Bone marrow (tissue), 2 donors: ENCODE data around the gene INSR.

Experiments
- DNase-seq, 2 donors: peaks; one replicate each; lab custom pipeline; 2025; lab: John Stamatoyannopoulos, UW

INSR gene

DNA sequence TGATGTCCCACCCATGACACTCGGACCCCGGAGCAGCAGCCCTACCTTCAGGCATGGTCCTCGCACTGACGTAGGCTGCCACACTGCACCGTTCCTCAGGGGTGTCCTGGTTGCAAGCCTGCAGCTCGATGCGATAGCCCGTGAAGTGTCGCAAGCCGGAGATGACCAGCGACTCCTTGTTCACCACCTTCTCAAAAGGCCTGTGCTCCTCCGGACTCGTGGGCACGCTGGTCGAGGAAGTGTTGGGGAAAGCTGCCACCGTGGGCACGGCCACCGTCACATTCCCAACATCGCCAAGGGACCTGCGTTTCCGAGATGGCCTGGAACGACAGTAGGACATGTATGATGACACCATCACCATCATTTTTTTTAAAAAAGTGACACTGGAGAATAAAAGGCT, 151.4 kb downstream of the INSR start:
- no peak for DNase-seq

DNA sequence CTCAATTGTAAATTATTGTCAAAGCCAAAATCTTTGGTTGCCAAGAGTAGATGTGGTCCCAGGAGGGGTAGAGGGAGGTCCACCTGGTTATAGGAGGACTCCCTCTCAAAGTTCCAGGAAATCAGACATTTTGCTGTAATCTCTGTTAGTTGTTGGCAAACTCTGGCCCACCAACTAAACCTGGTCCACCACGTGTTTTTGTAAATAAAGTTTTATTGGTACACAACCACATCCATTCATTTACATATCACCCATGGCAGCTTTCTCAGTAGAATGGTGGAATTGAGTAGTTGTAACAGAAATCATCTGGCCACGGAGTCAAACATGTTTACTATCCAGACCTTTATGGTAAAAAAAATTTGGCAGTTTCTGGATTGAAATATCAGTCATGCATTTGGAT, 154.1 kb downstream of the INSR start:
- no peak for DNase-seq

DNA sequence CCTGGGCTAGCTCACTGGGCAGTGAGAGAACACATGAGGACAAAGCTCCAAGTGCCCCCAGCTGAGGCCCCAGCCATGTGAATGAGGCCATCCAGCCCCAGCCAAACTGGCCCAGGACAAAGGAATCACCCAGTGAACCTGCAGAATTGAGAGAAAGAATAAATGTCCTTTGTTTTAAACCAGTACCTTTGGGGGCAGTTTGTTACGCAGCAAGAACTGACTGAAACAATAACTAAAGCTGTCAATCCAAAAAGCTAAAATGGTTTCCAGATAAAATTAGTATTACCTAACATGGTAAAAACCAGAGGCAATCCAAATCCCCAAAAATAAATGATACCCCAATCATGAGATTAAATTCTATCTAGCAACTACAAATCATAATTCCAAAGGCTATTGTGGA, 155.1 kb downstream of the INSR start:
- no peak for DNase-seq

DNA sequence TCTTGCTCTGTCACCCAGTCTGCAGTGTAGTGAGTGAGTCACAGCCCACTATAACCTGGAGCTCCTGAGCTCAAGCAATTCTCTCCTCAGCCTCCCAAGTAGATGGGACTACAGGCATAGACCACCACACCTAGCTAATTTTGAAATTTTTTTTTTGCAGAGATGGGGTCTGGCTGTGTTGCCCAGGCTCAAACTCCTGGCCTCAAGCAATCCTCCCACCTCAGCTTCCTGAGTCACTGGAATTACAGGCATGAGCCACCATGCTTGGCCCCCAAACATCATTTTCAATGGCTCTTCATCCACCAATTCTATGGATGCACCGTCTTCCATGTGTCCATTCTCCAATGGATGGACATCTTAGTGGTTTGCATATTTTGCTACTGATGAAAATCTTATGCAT, 155.8 kb downstream of the INSR start:
- DNase-seq = no peak

DNA sequence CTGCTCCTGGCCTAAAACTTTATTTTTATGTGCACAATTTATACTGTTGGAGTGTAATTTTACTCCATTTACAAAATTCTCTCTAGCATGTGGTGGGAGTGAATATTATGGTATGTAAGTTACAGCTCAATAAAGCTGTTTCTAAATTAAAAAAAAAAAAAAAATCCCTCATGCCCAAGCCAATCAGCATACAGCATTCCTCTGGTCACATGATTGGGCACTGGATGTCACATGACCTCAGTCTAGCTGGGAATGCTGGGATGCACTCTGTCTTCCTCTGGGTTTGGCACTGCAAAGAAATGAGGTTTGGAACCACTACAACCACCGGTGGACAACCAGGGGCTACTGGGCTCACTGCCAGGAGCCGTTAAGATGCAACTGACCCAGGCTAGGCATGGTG, 157.1 kb downstream of the INSR start:
- DNase-seq = no peak

DNA sequence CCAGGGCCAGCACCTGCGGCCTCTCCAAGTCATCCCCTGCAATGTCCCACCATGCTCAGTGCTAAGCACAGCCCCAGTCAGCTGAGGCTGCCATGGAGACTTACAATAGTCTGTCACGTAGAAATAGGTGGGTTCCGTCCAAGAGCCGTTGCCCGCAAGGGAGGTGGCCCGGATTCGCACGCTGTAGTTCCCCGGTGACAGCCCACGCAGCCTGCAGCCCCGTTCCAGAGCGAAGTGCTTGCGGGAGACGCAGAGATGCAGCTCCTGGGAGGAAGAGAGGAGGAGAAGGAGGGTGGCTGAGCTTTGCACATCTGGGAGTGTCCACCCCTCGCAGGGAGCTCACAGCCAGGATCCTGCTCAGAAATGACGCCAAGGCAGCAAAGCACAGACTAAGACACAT, 162.2 kb downstream of the INSR start:
- no peak for DNase-seq

DNA sequence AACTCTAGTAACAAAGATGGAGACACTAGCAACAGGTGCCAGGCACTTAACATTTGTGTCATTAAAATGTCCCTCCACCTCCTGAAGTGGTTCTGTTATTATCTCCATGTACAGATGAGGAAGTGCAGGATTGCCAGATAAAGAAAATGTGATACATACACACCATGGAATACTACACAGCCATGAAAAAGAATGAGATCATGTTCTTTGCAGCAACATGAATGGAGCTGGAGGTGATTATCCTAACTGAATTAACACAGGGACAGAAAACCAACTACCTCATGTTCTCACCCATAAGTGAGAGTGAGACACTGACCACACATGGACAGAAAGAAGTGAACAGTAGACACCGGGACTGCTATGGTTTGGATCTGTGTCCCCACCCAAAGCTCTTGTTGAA, 164.2 kb downstream of the INSR start:
- no peak for DNase-seq

DNA sequence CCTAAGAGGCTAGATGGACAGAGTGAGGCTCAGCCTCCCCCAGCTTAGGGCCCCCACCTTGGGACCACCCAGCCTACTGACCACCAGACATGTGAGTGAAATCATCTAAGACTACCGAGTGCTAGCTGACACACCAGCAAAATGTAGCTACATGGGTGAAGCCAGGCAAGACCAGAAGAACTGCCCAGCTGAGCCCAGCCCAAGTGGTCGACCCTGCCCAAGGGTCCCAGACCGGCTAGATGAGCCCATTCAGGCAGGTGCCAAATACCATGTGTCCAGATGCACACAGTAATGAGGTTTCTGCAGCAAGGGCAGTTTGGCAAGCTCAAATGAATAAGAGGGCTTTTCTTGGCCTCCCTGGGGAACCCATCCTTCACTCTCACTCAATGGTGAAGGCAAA, 168.1 kb downstream of the INSR start:
- DNase-seq = no peak

DNA sequence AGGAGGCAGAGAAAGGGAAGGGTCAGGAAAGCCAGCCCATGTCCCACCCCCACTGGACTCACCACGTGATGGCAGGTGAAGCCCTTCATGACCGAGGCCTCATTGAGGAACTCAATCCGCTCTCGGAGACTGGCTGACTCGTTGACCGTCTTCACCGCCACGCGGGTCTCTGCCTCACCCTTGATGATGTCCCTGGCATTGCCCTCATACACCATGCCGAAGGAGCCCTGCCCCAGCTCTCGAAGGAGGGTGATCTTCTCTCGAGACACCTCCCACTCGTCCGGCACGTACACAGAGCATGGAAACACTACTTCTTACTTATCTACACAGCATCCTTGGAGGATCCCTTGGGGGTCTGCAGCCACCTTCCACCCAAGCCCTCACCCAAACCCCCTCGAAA, 169.0 kb downstream of the INSR start:
- no peak for DNase-seq

DNA sequence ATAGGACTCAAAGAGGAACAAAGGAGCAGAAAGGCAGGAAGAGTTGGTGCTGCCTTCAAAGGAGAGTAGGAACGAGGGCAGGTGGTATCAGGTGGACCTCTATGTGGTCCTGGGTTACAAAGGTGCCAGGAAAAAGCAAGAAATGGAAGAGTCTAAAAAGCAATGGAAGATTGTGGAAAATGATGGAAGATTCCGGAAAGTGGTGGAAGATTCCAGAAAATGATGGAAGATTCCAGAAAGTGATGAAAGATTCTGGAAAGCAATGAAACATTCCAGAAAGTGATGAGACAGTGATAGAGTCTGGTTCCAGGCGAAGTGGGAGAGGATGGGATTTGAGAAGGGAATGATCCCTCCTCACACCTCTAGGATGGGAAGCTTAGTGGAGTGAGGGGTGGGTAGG, 169.4 kb downstream of the INSR start:
- no peak for DNase-seq

DNA sequence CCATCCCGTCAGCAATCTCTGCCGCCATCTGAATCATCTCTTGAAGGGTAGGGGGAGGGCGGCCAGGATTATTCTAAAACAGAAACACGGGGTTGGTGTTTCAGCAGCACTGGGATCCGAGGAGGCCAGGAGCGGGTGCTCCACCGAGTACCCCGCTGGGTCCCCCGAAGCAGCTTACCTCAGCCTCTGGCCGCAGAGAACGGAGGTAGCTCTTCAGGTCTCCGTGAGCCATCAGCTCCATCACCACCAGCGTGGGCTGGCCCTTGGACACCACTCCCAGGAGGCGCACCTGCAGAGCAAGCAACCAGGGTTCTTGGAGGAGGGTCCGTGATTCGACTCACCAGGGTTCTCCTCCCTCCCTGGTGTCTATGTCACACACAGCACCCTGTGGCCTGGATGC, 171.5 kb downstream of the INSR start:
- no peak for DNase-seq

DNA sequence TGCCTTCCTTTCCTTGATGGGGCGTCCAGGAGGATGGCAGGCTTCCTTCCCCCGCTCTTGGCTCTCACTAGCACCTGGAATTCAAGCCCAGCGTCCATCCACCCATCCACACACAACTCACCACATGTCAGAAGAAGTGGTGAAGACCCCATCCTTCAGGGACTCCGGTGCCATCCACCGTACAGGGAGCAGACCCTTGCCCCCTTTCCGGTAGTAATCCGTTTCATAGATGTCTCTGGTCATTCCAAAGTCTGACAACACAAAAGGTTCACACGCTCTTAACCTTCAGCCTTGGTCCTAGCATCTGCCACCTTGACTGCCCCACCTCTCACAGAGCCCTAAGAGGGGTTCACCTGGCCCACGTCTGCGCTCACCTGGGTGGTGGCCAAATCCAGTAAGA, 173.7 kb downstream of the INSR start:
- DNase-seq = no peak

DNA sequence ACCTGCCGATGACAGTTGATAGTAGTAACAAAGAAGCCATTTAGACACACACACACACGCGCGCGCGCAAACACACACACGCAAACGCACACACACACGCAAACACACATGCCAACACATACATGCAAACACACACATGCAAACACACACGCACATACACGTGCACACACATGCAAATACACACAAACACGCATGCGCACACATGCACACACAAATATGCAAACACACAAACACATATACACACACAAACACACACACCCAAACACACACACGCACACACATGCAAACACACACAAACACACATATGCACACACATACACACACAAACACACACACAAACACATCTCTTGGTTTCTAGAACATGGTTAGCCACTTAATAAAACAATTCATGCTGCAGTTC, 174.6 kb downstream of the INSR start:
- DNase-seq = no peak

DNA sequence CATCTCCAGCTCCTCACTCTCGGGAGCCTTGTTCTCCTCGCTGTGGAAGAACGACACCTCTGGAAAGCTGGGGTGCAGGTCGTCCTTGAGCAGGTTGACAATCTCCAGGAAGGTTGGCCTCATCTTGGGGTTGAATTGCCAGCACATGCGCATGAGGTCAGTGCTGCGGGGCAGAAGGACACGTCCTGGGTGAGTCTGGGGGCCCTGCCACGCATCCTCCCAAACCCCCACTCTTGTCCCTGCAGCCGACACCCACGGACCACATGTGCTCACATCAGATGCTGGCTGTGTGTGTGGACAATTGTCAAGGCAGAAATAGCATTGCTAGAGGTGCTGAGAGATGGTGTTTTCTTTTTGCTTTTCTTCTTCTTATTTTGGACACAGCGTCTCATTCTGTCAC, 177.0 kb downstream of the INSR start:
- DNase-seq = no peak

DNA sequence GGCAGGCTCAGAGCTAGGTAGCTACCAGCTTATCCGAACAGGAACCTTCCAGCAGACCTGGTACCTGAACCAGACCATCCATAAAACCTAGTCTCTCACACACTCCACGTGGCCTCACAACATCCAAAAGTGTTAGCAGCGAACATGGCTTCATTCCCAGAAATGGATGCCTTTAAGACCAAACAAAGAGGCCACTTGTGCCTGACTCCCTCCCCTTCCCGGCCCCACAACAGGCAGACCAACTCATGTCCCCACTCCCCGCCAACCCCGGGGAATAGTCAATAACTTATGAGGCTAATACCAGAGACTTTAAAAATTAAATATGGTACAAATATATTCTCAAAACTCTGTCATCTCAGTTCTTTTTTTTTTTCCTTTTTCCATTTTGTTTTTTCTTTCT, 178.5 kb downstream of the INSR start:
- DNase-seq = no peak

DNA sequence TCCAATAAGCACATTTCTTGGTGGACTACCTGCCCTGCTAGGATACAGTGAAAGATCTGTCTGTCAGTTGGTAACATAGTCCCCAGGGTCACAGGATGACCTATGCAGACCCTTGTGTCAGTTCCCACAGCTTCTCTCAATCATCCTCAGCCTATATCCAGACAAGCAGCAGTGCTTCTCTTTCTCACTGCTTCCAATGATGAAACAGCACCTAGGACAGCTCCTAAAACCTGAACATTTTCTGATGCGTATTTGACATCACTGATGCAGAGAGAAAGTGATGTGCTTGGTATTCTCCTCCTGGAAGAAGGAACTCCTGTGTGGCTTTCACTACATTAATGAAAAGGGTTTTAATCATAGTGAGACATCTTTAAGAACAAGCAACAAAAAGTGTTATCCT, 181.0 kb downstream of the INSR start:
- DNase-seq = no peak

DNA sequence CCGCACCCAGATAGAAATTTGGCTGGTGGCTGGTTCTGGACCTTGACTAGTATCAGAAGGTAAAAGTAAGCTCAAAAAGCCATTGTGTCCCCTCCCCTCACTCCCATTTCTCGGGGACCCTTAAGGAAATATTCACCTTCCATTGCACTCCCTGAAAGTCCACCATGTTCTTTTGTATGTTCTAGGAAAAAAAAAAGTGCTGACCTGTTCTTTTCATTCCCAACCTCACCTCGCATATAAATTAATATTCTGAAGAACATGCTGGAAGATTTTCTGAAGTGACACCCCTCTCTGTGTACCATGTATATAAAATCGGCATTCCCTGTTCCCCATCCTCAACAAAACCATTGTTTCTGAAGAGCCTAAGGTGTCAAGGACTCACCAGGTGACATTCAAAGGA, 181.5 kb downstream of the INSR start:
- DNase-seq = no peak

DNA sequence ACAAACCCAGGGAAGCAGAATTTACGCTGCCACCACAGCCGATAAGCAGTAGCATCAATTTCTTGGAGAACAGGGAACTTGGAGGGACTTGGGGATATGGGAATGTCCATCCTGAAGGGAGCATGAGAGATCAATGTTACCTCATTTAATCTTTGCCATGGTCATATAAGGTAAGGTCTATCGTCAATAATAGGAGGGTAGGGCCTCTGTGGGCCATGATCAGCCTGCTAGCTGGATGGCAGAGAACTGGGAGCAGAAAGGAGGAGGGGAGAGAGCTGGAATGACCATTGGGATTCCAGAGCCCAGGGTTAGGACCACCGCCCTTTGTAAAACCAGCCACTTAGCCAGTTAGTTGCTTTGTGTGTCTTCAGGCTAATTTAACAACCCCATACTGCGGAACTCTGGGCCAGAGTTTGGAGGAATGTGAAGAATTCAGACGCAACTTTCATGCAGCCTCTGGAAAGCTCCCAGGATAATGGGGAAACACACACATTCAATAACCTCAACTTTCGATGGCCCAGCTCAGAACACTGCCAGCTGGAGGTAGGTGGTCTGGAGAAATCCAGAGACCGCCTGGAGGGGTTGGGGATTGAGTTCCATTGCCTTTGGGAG, 184.4 kb downstream of the INSR start:
- DNase-seq = no peak

DNA sequence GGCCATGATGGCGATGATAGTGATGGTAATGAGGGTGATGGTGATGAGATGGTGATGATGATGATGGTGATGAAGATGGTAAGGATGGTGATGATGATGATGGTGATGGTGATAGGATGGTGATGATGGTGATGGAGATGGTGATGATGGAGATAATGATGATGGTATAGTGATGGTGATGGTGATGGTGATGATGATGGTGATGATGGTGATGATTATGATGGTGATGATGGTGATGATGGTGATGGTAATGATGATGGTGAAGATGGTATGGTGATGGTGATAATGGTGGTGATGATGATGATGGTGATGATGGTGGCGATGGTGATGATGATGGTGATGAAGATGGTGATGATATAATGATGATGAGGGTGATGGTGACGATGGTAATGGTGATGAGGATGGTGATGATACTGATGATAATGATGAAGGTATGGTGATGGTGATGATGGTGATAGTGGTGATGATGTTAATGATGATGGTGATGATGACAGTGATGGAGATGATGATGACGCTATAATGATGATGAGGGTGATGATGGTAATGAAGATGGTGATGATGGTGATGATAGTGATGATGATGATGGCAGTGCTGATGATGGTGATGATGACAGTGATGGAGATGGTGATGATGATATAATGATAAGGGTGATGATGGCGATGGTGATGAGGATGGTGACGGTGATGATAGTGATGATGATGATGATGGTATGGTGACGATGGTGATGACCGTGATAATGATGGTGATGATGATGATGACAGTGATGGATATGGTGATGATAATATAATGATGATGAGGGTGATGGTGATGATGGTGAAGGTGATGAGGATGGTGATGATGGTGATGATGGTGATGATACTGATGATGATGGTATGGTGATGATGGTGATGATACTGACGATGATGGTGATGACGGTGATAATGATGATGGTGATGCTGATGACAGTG, 187.2 kb downstream of the INSR start:
- DNase-seq = no peak

DNA sequence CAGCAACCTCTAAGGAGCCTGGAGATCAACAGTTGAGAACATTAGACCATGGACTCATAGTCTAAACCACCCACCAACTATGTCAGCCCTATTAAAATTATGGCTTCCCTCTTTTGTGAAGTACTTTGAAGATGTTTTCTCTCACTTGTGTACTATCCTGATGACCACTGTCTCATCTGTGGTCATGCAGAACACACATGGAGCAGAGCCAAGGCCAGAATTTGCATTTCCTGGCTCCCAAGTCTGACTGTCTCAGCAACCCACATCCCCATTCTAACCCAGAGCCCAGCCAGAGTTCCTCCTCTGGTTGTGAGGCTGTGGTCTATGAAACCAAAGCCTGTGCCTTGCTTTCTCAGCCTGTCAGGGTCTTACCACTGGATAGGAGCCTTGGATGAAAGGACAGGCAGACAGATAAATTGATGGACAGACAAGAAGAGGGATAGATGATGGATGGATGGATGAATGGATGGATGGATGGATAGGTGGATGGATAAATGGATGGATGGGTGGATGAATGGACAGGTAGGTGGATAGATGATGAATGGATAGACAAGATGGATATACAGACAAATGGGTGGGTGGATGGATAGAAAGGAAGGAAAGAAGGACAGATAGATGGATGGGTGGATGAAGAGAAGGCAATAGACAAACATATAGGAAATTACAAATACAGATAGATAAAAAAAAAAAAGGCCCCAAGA, 189.3 kb downstream of the INSR start:
- DNase-seq = peak in 1 of 2 donors; percentile 4

DNA sequence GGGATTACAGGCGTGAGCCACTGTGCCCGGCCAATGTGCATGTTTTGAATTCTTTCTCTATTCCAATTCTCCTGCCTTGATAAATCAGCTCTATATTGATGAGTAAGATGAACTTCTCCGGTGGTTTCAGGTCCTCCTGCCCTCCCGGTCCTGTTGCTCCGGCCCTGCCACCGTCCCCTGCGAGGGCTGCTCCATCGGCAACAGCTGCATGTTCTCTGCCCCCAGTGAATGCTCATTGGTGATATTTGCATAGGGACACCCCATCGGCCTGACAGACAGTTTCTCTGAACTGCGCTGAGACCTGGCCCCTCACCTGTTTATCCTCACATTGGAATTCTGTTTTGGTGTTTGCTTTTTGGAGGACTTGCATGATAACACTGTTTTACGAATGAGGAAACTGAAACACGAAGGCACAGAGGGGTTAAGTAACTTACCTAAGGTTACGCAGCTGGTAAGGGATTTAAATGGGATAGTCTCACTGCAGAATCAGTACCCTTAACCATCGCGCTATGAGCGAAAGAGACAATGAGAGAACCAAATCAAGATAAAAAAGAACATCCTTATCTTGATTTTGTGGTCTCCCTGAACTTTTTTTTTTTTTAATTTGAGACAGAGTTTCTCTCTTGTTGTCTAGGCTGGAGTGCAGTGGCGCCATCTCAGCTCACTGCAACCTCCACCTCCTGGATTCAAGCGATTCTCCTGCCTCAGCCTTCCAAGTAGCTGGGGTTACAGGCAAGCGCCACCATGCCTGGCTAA, 192.5 kb downstream of the INSR start:
- DNase-seq = no peak

DNA sequence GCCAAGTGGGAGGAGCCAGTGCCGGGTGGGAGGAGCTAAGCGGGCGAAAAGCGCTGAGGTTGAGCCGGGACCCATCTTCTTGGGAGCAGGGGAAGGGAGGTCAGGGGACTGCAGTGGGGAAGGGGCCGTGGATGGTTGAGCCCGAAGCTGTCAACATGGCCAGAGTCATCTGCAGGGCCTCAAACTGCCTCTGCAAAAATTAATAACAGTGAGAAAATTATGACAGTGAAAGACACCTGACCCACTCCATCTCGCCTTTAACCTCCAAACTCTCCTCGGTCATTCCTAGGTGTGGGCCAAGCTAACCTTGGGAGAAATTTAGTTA, 194.7 kb downstream of the INSR start:
- no peak for DNase-seq
